HepG2 (cell line): ENCODE results near the gene RBL1. TPM values are rescaled to one million over a fixed set of nuclear protein-coding genes. Genes with fewer than 3 reads are reported as not detected.

Experiments used
- ATAC-seq: fragments of 200-7000 bp; cut with Tn5 transposase; 3 replicates; pipeline ENCODE4 v1.9.1; 2020; ENCODE audit warnings: mild to moderate bottlenecking, moderate library complexity
- BruUV-seq: library from RNA; stranded (reverse); fragments of 400-500 nt; replicated peaks from 2 replicates; lab custom pipeline; 2021; lab: Mats Ljungman, UMichigan
- CTCF ChIA-PET: fragments of 300-600 bp; formaldehyde crosslinking; extraction: SDS; loops from one replicate; lab custom pipeline; 2021; ENCODE audit warnings: low total read pairs, inconsistent platforms, low intra/inter-chr PET ratio; lab: Yijun Ruan, JAX
- POLR2A ChIA-PET: fragments of 350-600 bp; sonication (Branson Sonifier 250); formaldehyde crosslinking; loops from one replicate; lab custom pipeline; 2020; ENCODE audit warnings: antibody characterized with exemption, inconsistent platforms; lab: Yijun Ruan, JAX
- DNase-seq: peaks from one replicate; pipeline ENCODE4 v3.0.0-alpha.2; 2015; ENCODE audit warnings: low spot score
- FAIRE-seq: peaks from 3 replicates; lab custom pipeline; 2011; peaks lifted over from hg19 to GRCh38; lab: Jason Lieb, UNC
- H2AFZ ChIP-seq: one replicate; pipeline ENCODE4 v1.6.1; 2011; ENCODE audit warnings: low read length, inconsistent platforms
- H3K27ac ChIP-seq: fragments of 300-600 bp; 3 replicates; pipeline ENCODE4 v1.8.0; 2011; ENCODE audit warnings: mixed run types, mild to moderate bottlenecking, mixed read lengths, low read length, inconsistent platforms; ENCODE audit not compliant: insufficient read depth; ENCODE audit errors: extremely low read length
- H3K27me3 ChIP-seq, 2 experiments: fragments of 200-600 bp in 1 of 2; 2 replicates in 1 of 2; 3 replicates in 1 of 2; pipeline versions ENCODE4 v1.6.0 to v1.8.0; 2011; ENCODE audit warnings: low read length in 2 of 2, mild to moderate bottlenecking in 2 of 2, moderate library complexity in 2 of 2, inconsistent platforms in 1 of 2; ENCODE audit not compliant: insufficient read depth in 2 of 2, control insufficient read depth in 1 of 2
- H3K36me3 ChIP-seq, 2 experiments: fragments of 200-600 bp in 1 of 2; replicated peaks in 1 of 2; 2 replicates in 1 of 2; 3 replicates in 1 of 2; pipeline versions ENCODE4 v1.5.1 to v1.8.0; 2011; ENCODE audit warnings: low read length in 2 of 2, inconsistent platforms in 1 of 2; ENCODE audit not compliant: insufficient read depth in 2 of 2, control insufficient read depth in 1 of 2
- H3K4me1 ChIP-seq: 2 replicates; pipeline ENCODE4 v1.5.1; 2012; ENCODE audit warnings: low read length, inconsistent platforms; ENCODE audit not compliant: insufficient read depth
- H3K4me2 ChIP-seq: 2 replicates; pipeline ENCODE4 v1.6.0; 2011; ENCODE audit warnings: low read depth, low read length, inconsistent platforms
- H3K4me3 ChIP-seq, 3 experiments: fragments of 200-600 bp in 1 of 3; sonication (generic), shearing (Covaris generic) in 1 of 3; replicated peaks in 1 of 3; 2 replicates each; pipeline ENCODE4 v1.5.1; 2011 to 2016; ENCODE audit warnings: low read length in 3 of 3, inconsistent platforms in 2 of 3, low read depth in 2 of 3, mild to moderate bottlenecking in 2 of 3, control low read depth in 1 of 3, mixed read lengths in 1 of 3; ENCODE audit not compliant: insufficient read depth in 1 of 3
- H3K79me2 ChIP-seq: one replicate; pipeline ENCODE4 v1.6.1; 2011; ENCODE audit warnings: low read length, inconsistent platforms; ENCODE audit not compliant: insufficient read depth
- H3K9ac ChIP-seq: 2 replicates; pipeline ENCODE4 v1.6.0; 2011; ENCODE audit warnings: mild to moderate bottlenecking, low read depth, low read length, inconsistent platforms; ENCODE audit not compliant: insufficient read depth
- H3K9me3 ChIP-seq: 2 replicates; pipeline ENCODE4 v1.5.1; 2012; ENCODE audit warnings: mild to moderate bottlenecking, low read length
- H4K20me1 ChIP-seq: 2 replicates; pipeline ENCODE4 v1.6.0; 2011; ENCODE audit warnings: inconsistent platforms, mild to moderate bottlenecking, low read length, moderate library complexity; ENCODE audit not compliant: insufficient read depth
- CEBPZ ChIP-seq: IDR thresholded peaks from 2 replicates; pipeline ENCODE4 v1.6.1; 2012; ENCODE audit warnings: low read length, improper control_type of control experiment
- E2F5 ChIP-seq: sonication (generic); formaldehyde crosslinking; conservative IDR thresholded peaks from 2 replicates; pipeline ENCODE4 v1.4.0; 2020; ENCODE audit warnings: missing genetic modification reagents
- FOXC1 ChIP-seq: sonication (generic); formaldehyde crosslinking; IDR thresholded peaks from 2 replicates; pipeline ENCODE4 v1.8.0; 2022; ENCODE audit warnings: mild to moderate bottlenecking, missing genetic modification reagents, borderline replicate concordance
- FOXO4 ChIP-seq: sonication (generic); formaldehyde crosslinking; conservative IDR thresholded peaks from 2 replicates; pipeline ENCODE4 v1.8.1; 2023; ENCODE audit warnings: missing genetic modification reagents
- HNF4G ChIP-seq, 2 experiments: sonication (generic) in 1 of 2; formaldehyde crosslinking in 1 of 2; IDR thresholded peaks; 2 replicates each; pipeline versions ENCODE4 v1.4.0 to v1.6.1; 2011 to 2020; ENCODE audit warnings: borderline replicate concordance in 2 of 2, low read depth in 2 of 2, mild to moderate bottlenecking in 2 of 2, low read length in 1 of 2, missing genetic modification reagents in 1 of 2, moderate library complexity in 1 of 2
- ISX ChIP-seq: sonication (generic); formaldehyde crosslinking; conservative IDR thresholded peaks from 2 replicates; pipeline ENCODE4 v1.5.0; 2020; ENCODE audit warnings: missing genetic modification reagents
- MTA3 ChIP-seq: sonication (generic); formaldehyde crosslinking; IDR thresholded peaks from 2 replicates; pipeline ENCODE4 v1.4.0; 2020; ENCODE audit warnings: missing genetic modification reagents
- SMC3 ChIP-seq: IDR thresholded peaks from 2 replicates; pipeline ENCODE4 v1.6.1; 2011; ENCODE audit warnings: low read length, improper control_type of control experiment
- THAP11 ChIP-seq: IDR thresholded peaks from 2 replicates; pipeline ENCODE4 v1.6.1; 2016; ENCODE audit warnings: missing biosample characterization, missing genetic modification reagents
- TRIM24 ChIP-seq: sonication (generic); formaldehyde crosslinking; IDR thresholded peaks from 2 replicates; pipeline ENCODE4 v1.8.0; 2022; ENCODE audit warnings: mild to moderate bottlenecking, missing genetic modification reagents
- ZBTB8A ChIP-seq: sonication (generic); formaldehyde crosslinking; IDR thresholded peaks from 2 replicates; pipeline ENCODE4 v1.4.0; 2020; ENCODE audit warnings: mild to moderate bottlenecking, low read depth, missing genetic modification reagents, borderline replicate concordance
- ZNF251 ChIP-seq: sonication (generic); formaldehyde crosslinking; IDR thresholded peaks from 2 replicates; pipeline ENCODE4 v1.9.0; 2021; ENCODE audit warnings: mild to moderate bottlenecking, missing genetic modification reagents
- ZNF598 ChIP-seq: sonication (generic); formaldehyde crosslinking; IDR thresholded peaks from 2 replicates; pipeline ENCODE4 v1.5.1; 2020; ENCODE audit warnings: mild to moderate bottlenecking, missing genetic modification reagents, borderline replicate concordance
- ZNF780A ChIP-seq: sonication (generic); formaldehyde crosslinking; IDR thresholded peaks from 2 replicates; pipeline ENCODE4 v1.8.0; 2022; ENCODE audit warnings: mild to moderate bottlenecking, missing genetic modification reagents, moderate library complexity
- WGBS: methylation state at CpG from one replicate; pipeline ENCODE4 v1.1.6; 2017; ENCODE audit warnings: low lambda C conversion rate; 5-methylcytosine and 5-hydroxymethylcytosine counted together
- in situ Hi-C: cut with HindIII; loops from 2 replicates; pipeline ENCODE4 v1.10.0; 2017; ENCODE audit warnings: low pct_unique_long_range_greater_than_20kb; ENCODE audit not compliant: extremely low pct_ligation_motif_present
- intact Hi-C: fragments of 100-400 bp; cut with micrococcal nuclease; formaldehyde crosslinking; loops from one replicate; pipeline ENCODE4 v1.10.0; 2022; ENCODE audit not compliant: unreplicated experiment
- polyA plus RNA-seq, 8 experiments: library from polyadenylated mRNA; depleted of rRNA in 3 of 8; stranded (reverse) in 7 of 8; unstranded in 1 of 8; fragments of >200 nt; fragmentation: Illumina TruSeq in 4 of 8; extraction: Trizol in 4 of 8; gene quantifications; 2 replicates each; pipeline versions ENCODE4 v1.2.1 to v1.2.3, GENCODE V29; 2011 to 2016; ENCODE audit warnings: low read depth in 4 of 8, missing spikeins in 1 of 8, mixed read lengths in 1 of 8; ENCODE audit not compliant: insufficient read depth in 1 of 8
- total RNA-seq, 5 experiments: library from RNA; depleted of rRNA; stranded (reverse); fragments of >200 nt; fragmentation: Illumina TruSeq; extraction: Trizol; gene quantifications; 2 replicates each; pipeline ENCODE4 v1.2.3, GENCODE V29; 2016; ENCODE audit warnings: low read depth in 1 of 5

The RBL1 gene
- total and polyA plus RNA-seq, 2 of the 13 experiments (the other 11 are each of a cell fraction or from before 2014, with no cell fraction given), result 6.0 to 27.5 TPM

- POLR2A ChIA-PET, result no interaction called here
- FAIRE-seq, result no peak
- TF ChIP-seq MTA3, result no peak
- TF ChIP-seq ZNF251, result no peak
- TF ChIP-seq CEBPZ, result no peak
- no peak for TF ChIP-seq THAP11
- no peak for TF ChIP-seq E2F5 (CRISPR knock-in tag)
- TF ChIP-seq ZBTB8A (CRISPR knock-in tag), result no peak
- TF ChIP-seq FOXC1 (CRISPR knock-in tag), result no peak
- TF ChIP-seq FOXO4 (CRISPR knock-in tag), result no peak
- TF ChIP-seq ISX, result no peak
- no peak for TF ChIP-seq ZNF780A (CRISPR knock-in tag)
- peak; percentile 55; the same call in 1 of the 2 replicates for TF ChIP-seq HNF4G (IDR thresholded peaks at IDR 0.05; ENCODE audit: borderline replicate concordance, low read depth, low read length)
- no peak for TF ChIP-seq HNF4G (CRISPR knock-in tag; IDR thresholded peaks at IDR 0.05; ENCODE audit: borderline replicate concordance, low read depth)
- no peak for TF ChIP-seq ZNF598 (CRISPR knock-in tag)
- no peak for TF ChIP-seq SMC3
- no peak for TF ChIP-seq TRIM24 (CRISPR knock-in tag)
Measured at GRCh38 chr20:37119356-37120036, 23.7 kb upstream of the RBL1 start.

More at GRCh38 chr20:37119356-37120036, 23.7 kb upstream of the RBL1 start:
- in situ Hi-C loops (no loop called here), intact Hi-C loops (no loop called here)
- DNase-seq (no peak), ATAC-seq (peak; percentile 24; the same call in 2 of the 3 replicates)
- peak overlapping the region; percentile 41 for H3K4me2 ChIP-seq
- no peaks in the 10 kb centered on the region for H3K9me3 ChIP-seq
- no peaks in the 10 kb centered on the region for H3K79me2 ChIP-seq
- no peak overlapping the region for H3K4me3 ChIP-seq
- no TSS peak for BruUV-seq
- no peaks in the 10 kb centered on the region for H3K27me3 ChIP-seq
- H2AFZ ChIP-seq, result no peak overlapping the region
- H3K36me3 ChIP-seq, result no peaks in the 10 kb centered on the region
- 64% methylated on average over 7 of the region's 7 CpGs for WGBS
- CTCF ChIA-PET, result no interaction called here
- H3K4me1 ChIP-seq, result peaks cover 19% of the 10 kb centered on the region
- no peak overlapping the region for H3K9ac ChIP-seq
- no peak overlapping the region for H3K27ac ChIP-seq
- no peaks in the 10 kb centered on the region for H4K20me1 ChIP-seq
